ENCODE results near the gene AFG3L2.
"Not testable (repeated sequence)": the region's sequence is repeated elsewhere in the genome, so short reads cannot be mapped to it uniquely, and the experiment has no call there.

DNA sequence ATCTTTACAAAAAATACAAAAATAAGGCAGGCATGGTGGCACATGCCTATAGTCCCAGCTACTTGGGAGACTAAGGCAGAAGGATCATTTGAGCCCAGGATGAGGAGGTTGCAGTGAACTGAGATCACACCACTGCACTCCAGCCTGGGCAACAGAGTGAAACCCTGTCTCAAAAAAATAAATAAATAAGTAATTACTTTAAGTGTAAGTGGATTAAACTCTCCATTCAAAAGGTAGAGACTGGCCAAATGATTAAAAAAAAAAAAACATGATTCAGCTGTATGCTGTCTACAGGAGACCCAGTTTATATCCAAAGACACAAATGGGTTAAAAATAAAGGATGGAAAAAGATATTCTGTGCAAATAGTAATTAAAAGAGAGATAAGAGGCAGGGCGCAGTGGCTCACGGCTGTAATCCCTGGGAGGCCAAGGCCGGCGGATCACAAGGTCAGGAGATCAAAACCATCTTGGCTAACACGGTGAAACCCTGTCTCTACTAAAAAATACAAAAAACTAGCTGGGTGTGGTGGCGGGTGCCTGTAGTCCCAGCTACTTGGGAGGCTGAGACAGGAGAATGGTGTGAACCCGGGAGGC is 5.3 kb upstream of the AFG3L2 start:
- TF ChIP-seq, protein P1, sequence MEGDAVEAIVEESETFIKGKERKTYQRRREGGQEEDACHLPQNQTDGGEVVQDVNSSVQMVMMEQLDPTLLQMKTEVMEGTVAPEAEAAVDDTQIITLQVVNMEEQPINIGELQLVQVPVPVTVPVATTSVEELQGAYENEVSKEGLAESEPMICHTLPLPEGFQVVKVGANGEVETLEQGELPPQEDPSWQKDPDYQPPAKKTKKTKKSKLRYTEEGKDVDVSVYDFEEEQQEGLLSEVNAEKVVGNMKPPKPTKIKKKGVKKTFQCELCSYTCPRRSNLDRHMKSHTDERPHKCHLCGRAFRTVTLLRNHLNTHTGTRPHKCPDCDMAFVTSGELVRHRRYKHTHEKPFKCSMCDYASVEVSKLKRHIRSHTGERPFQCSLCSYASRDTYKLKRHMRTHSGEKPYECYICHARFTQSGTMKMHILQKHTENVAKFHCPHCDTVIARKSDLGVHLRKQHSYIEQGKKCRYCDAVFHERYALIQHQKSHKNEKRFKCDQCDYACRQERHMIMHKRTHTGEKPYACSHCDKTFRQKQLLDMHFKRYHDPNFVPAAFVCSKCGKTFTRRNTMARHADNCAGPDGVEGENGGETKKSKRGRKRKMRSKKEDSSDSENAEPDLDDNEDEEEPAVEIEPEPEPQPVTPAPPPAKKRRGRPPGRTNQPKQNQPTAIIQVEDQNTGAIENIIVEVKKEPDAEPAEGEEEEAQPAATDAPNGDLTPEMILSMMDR (IDR thresholded peaks at IDR 0.05) = not testable (repeated sequence)
- TF ChIP-seq POLR2A, EP300 (IDR thresholded peaks at IDR 0.05): not testable (repeated sequence)
